Left renal pelvis (tissue), 4 donors: Measurements from ENCODE around the gene TRIM8. TPM values are rescaled to one million over a fixed set of nuclear protein-coding genes. Genes with fewer than 3 reads are reported as not detected.
A peak's percentile ranks its signal among the peaks of the same experiment; 100 is the strongest.

Experiments used
- DNase-seq, 4 donors: peaks; one replicate each; pipeline ENCODE4 v3.0.0-alpha.2; 2013; ENCODE audit warnings: low read depth in 4 of 4, low spot score in 3 of 4
- polyA plus RNA-seq, 4 donors: library from polyadenylated mRNA; unstranded; fragments of 120-200 nt; gene quantifications; one replicate each; pipeline ENCODE4 v1.2.1, GENCODE V29; 2013; ENCODE audit not compliant: insufficient read length in 4 of 4

TRIM8 gene
- polyA plus RNA-seq, 4 donors = 76.9 to 146 (median 129) TPM

DNA sequence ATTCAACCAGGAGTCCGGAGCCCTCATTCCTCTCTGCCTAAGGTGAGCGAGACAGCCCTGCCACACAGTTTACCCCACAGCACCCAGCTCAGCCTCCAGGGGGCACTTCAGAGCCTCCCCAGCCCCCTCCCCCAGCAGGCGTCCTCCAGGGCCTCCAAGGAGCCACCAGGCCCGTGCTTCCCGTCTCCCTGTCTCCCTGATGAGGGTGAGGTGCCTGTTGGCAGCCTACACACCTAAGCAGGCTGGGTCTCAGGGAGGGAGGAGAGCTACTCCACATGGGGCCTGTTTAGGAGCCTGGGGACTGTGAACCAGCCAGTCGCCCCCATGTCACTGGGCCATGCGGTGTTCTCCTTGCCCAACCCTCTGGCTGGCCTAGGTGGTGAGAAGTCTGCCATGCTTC is 28.9 kb upstream of the TRIM8 start:
- DNase-seq = no peak

DNA sequence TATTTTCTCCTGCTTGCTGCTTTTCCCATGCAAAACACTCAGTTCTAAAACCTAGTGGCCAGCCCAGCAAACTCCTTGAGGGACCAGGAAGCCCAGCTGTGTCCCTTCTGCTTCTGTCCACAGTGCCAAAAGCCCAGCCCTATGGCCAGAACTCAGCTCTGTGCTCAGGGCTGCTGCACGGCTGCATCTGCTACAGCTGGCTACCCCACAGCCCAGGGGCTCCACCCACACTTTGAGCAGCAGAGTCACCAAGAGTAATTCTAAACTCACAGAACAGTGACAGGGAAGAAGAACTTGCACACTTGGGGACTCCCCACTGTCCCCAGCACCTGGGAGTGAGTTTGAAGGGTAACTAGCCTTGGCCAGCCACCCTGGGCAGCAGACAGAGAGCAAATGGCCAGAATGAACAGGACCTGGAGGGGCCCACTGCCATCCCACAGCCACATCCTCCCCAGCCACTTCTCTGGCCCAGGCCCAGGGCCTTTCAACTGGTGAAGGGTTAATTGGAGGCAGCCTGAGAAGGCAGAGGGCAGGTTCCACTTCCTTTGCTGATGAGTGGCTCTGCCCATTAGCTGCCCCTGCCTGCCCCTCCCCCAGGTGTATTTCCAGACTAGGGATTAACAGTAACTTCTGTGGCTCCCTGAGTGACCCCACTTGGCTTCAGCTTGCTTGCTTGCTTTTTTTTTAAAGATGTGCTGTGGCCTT is 28.1 kb upstream of the TRIM8 start:
- peak in 1 of 4 donors; percentile 63 for DNase-seq

DNA sequence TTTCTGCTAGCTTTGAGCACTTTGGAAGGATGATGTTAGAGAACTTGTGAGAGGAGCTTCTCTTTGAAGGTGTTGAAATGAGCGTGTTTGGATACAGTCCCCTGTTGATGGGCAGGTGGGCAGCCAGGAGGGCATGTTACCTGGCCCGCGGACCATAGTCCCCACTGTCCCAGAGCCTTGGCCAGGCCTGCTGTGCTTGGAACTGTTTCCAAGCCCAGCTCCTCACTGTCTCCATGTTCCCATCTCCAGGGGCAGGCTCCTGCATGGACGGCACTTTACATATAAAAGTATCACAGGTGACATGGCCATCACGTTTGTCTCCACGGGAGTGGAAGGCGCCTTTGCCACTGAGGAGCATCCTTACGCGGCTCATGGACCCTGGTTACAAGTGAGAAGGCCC is 27.2 kb upstream of the TRIM8 start:
- no peak for DNase-seq

DNA sequence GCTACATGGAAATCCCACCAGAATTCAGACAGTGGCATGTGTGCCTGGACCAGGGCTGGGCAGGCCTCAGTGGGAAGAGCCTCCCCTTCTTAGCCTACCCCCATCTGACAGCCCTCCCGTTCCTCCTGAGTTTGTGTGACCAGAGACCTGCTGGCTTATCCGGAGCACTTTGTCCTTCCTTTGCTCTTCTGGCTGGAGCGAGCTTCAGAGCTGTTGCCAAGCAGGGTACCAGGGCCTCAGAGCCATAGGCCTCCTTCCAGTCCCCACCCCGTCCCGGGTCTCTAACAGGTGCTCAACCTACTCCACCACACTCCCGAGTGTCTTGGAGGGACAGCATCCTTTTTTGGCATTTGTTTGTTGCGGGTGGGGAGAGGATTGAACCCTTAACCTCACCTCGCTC is 26.5 kb upstream of the TRIM8 start:
- DNase-seq = no peak

DNA sequence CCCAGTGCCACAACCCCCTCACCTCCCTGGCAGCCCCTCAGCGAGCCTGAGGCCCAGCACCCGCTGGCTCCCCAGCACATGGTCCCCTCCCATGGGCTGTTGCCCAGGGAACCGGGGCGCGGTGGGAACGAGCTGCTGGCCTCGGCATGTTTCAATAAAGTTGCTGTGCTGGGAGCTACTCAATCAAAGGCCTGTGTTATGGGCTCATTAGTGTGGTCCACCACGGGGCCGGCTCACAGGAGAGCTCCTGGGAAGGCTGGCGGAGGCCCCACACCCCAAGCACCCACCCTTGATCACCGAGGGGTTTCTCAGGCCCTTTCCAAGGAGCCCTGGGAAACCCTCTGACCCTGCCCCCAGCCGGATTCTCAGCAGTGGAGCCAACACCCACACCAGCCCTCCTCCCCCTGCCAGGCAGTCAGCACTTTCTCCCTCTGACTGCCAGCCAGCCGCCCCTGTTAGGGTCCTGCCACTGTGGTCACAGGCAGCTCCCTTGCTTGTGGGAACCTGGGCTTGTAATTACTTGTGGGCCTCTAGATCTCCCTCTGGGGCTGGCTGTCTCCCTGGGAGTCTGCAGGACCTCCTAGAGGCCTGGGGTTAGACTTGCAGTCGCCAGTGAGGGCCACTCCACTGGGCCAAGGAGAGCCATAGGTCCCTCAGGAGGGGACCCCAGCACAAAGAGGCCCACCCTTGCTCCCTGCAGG is 24.8 kb upstream of the TRIM8 start:
- no peak for DNase-seq

DNA sequence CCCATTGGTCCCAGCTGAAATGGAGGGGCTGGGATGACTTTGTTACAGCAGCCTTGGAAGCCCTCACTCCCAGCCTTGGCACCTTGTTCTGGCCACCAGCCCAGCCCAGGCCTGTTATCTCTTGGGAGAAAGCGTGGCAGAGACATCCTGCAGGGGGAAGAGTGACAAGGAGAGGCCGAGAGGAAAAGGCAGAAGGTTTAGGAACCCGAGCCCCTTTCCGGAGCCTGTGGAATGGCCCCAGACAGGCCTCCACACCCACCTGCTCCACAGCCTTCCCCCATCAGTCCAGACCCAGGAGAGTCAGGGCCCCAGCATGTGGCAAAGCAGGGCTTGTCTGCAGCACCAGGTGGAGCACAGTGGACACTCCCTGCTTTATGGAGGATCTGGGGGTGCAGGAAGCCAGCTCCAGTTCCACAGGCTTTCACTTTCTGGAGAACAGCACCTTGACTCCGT is 24.1 kb upstream of the TRIM8 start:
- DNase-seq = no peak

DNA sequence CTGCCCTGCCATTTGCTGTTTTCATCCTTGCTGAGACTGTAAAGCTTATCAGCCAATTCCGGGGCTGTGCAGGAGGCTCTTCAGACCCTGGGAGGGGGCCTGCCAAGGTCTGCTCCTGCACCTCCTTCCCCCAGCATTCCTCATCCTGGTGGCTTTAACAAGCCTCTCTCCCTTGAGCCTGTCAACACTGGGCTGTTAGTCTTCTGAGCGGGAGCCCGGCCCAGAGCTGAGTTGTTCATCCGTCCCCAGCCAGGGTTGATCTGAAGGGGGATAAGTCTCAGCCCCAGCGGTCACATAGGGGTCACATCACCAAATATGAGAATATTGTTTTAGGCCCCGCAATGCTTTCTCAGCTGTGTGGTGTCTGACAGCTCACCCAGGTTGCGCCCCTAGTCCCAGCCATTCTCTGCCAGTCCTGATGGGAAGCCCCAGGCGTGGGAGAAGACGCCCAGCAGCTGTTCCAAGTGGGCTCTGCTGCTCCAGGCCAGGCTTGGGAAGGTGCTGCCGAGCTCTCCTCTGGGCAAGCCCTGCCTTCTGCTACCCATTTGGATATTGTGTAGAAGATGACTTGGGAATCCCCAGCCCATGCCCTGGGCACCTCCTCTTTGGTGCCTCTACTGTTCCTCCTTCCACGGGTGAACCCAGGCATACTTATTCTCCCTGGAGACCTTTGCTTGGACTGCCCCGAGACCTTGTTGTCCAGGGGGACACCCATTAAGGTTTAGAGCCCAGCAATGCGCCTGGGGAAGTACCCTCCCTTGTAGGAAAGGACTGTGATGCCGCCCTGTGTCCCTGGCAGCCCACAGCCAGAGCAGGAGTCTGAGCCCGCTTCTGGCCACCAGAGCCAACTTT is 23.5 kb upstream of the TRIM8 start:
- no peak for DNase-seq

DNA sequence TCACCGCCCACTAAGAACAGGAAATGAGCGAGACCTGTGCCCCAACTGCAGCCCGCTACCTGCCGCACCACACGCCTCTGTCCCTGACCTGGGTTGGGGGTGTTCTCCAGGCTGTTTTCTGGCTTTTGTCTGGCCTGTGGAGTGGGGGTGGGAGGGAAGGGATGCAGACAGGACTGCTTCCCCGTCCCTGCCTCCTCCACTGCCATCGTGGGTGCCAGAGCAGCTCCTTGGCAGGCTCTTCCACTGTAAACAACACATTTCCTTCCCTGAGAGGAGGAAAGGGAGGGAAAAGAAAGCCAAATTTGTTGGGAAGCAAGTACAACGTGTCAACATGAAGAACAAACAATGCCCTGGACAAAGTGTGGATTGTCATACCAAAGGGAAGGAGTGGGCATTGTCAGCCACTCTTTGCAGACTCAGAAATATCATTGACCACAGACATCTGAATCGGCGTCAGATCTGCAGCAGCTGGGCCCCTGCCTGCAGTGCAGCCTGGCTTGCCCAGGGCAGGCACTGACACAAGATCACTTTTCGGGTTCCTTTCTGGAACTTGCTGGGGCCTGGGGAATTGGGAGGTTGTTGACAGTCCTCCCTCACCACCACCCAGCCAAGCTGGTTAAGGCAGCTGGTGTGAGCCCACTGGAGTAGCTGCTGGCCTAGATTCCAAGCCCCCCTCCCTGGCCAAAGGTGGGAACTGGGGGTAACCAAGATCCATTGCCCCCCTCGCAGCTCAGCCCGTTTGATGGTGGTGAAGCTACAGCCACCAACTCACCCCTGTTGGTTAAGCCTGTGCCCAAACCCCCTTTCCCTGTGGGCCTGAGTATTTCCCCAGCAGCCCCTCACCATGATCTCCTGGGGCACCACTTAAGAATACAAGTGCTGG is 22.6 kb upstream of the TRIM8 start:
- DNase-seq = no peak

DNA sequence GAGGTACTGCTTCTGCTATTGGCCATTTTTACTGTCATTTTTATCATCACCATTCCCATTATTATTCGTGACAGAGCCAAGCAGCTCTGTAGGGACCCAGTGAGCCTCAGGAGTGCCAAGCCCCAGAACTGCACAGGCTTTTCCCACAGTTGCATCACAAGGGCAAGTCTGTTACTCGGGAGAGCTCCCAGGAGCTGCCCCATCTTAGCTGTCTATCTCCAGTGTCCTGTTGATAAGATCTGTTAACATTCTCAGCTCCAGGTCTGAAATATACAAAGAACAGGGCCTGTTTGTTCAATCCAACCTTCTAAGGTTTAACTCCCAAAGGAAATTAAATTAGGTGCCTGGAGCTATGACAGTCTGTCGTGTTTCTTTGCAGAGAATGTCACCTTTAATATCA is 20.2 kb upstream of the TRIM8 start:
- DNase-seq = no peak

DNA sequence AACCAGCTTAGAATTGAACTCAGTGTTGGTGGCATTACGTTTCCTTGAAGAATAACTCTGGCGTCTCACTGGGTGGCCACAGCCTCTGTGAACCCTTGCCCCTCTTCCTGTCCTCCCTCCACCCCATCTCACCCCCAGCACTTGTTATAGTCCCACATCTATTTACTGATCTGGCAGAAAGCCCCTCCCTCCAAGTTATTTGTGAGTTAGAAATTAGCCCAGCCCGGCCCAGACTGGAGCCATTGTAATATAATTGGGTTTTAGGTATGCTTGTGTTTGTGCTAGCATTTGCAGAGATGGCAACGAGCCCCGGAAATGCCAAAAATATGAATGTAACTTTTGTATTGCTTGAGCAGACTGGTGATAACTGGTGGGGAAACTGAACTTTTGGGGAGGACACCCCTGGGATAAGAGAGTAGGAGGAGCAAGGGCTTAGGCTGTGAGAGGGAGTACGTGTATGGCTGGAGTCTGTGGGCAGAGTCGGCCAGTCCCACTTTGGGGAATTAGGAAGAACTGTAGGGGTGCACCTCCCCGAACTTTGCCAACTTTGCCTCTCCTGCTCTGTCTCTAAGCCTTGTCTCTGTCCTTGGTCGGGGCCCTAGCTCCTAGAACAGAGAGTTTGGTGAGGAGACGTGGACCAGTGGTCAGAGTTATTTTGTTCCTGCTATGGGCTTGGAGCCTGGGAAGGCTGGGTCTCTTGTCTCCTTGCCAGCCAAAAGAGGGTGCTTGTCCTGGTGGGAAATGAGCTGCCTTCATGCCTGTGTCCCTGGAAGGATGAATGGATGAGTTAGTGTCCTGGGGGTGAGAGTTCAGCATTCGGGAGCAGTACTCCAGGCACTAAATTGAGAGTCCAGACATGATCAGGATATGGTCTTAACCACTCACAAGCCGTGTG is 19.3 kb upstream of the TRIM8 start:
- no peak for DNase-seq

DNA sequence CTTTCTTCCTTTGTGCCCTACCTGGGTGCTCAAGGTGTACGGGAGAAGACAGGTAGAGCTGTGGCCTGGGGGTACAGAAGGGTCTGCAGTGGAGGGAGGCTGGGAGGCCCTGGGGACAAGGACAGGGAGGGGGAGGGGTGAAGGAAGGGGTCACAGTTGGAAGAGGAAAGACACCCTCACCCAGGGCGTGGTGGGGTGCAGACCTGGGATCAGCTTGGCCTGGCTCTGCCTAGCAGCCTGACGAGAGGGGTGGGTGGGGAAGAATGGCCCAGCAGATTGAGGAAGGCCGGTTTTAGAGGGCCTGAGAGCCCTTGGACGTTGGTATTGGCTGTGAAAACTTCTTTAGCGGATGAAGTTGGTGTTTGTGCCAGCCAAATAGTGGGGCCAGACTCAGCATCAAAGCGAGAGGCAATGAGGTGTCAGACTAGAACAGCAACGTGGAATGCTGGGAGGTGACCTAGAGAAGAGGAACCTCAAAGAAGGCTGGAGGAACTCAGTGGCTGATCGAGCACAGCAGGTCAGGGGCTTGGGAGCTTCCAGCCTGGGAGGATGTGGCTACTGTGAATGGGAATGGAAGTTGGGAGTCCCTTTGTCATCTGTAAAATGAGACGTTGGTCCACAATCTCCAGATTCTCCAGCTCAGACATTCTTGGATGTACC is 18.1 kb upstream of the TRIM8 start:
- DNase-seq = no peak

DNA sequence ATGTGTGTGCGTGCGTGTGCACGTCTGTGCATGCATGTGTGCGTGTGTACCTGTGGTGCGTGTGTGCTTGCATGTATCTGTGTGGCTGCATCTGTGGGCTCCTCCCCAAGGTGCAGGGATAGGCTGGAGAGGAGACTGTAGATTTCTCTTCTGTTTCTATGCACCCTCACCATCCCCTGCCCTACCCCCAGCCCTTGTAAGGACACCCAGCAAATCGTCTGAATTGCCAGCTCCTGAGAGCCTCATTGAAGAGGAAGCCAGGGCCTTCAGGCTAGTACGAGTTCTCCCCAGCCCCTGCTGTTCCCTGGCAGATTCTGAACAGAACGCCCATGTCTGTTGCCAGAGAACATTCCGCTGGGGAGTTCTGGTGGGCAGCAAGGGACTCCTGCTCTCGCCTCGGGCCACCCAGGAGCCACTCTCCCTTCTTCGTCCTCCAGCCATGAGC is 17.0 kb upstream of the TRIM8 start:
- no peak for DNase-seq

DNA sequence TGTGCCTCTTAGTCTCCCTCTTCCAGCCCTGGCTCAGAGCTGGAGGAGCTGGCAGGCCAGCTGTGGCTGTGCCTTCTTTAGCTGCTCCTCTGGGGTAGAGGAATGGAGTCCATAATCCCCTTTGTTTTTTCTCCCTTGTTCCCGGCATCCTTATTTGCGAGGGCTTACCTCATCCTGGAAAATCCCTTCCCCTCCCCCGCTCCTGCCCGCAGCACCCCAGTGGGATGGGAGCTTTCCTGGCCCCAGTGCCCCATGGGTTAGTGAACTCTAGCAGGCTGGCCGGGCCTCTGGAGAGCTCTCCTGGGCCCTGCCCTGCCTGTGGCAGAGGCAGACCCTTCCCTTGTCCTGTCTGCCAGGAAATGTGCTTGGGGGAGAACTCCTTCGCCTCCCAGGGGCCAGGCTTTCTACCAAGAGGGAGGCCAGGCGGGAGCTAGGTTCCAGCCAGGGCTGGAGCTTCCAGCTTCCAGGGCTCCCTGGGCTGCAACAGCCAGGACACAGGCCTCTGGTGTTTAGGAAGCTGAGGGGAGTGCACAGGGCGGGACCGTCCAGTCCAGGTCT is 16.5 kb upstream of the TRIM8 start:
- DNase-seq = no peak

DNA sequence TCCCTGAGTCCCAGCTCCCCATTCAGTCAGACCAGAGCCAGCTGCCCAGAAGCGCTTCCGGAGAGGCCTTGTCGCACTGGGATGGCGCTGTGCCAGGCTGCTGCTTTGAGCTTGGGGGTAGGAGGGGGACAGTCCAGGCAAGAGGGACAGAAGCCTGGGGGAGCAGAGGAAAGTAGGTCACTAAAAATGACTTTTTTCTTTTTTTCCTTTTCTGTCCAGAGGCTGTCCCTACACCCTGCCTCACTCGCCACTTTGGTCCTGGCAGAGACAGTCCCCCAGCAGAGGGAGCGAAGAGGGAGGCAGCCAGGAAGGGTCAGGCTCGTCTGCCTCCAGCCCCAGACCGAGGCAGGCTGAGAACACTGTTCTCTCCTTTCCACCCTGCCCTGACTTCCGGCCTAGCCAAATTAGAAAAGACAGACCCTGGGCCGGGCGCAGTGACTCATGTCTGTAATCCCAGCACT is 15.8 kb upstream of the TRIM8 start:
- DNase-seq = no peak

DNA sequence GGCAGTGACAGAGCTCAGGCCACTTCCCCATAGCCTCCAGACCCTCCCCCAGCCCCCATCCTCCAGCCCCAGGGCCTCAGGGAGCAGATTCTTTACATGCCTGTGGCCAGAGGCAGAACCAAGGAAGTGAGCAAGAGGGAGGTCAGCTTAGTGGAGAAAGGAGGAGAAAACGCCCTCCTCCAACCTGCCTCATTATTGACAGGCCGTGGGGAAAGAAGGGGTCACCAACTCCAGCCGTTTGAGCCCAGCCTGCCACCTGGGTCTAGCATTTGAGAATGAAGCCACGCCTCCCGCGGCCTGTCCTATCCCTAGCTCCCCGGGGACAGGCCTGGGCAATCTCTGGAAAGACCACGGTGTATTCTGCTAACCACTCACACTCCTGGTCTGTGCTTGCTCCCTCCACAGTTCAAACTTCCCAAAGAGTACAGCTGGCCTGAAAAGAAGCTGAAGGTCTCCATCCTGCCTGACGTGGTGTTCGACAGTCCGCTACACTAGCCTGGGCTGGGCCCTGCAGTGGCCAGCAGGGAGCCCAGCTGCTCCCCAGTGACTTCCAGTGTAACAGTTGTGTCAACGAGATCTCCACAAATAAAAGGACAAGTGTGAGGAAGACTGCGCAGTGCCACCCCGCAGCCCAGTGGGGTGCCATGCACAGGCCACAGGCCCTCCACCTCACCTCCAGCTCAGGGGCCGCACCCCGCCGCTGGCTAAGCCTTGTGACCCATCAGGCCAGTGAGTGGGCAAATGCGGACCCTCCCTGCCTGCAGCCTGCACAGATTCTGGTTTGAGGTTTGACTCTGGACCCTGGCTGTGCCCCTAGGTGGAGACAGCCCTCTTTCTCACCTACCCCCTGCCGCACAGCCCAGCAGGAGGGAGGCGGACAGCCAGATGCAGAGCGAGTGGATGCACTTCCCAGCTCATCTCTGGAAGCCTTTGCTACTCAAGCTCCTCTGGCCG is 14.3 kb upstream of the TRIM8 start:
- DNase-seq = no peak

DNA sequence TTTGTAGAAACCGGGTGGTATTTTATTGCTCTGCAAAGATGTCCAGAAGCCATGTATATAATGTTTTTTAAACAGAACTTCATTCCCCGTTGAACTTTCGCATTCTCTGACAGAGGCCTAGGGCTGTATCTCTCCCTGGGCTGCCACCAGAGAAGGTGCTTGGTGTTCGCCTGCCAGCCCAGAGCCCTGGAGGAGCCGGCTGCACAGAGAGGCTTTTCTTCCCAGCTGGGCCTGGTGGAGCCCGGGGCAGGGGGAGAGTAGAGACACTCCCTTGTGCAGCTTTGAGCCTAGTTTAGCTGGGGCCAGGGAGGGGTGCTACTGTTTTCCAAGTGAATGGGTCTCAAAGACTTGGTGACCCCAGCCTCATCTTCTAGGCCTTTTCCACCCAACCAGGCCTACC is 13.6 kb upstream of the TRIM8 start:
- DNase-seq = no peak
